HepG2 (cell line): ENCODE measurements around the gene NEK9. TPM values are rescaled to one million over a fixed set of nuclear protein-coding genes. Genes with fewer than 3 reads are reported as not detected.

Source experiments
- ARNT ChIP-seq: fragments of 450-650 bp; IDR thresholded peaks from 2 replicates; pipeline ENCODE4 v1.6.1; 2017
- CBX2 ChIP-seq, 2 experiments: fragments of 200-600 bp in 1 of 2; sonication (generic); formaldehyde crosslinking in 1 of 2; IDR thresholded peaks; 2 replicates each; pipeline versions ENCODE4 v1.7.0 to v1.8.1; 2018 to 2022; ENCODE audit warnings: low read depth in 2 of 2, low read length in 1 of 2, mild to moderate bottlenecking in 1 of 2, missing genetic modification reagents in 1 of 2
- CCAR2 ChIP-seq: fragments of 200-400 bp; formaldehyde crosslinking; optimal IDR thresholded peaks from 2 replicates; pipeline ENCODE3; 2018; ENCODE audit warnings: low read depth, mild to moderate bottlenecking, low read length, moderate library complexity
- FOXA1 ChIP-seq, 2 experiments: fragments of 450-650 bp in 1 of 2; sonication (generic) in 1 of 2; formaldehyde crosslinking in 1 of 2; IDR thresholded peaks; 2 replicates each; pipeline versions ENCODE4 v1.4.0 to v1.6.1; 2016 to 2020; ENCODE audit warnings: missing genetic modification reagents in 1 of 2
- GATA4 ChIP-seq: sonication (generic); IDR thresholded peaks from 2 replicates; pipeline ENCODE4 v1.6.1; 2016; ENCODE audit warnings: antibody characterized with exemption, low read depth, borderline replicate concordance
- HMGA1 ChIP-seq: sonication (generic); formaldehyde crosslinking; conservative IDR thresholded peaks from 2 replicates; pipeline ENCODE4 v1.4.0; 2020; ENCODE audit warnings: missing genetic modification reagents
- HNRNPK ChIP-seq: fragments of 200-400 bp; formaldehyde crosslinking; IDR thresholded peaks from 2 replicates; pipeline ENCODE4 v1.6.1; 2018; ENCODE audit warnings: low read length, low read depth, moderate library complexity, mild to moderate bottlenecking; ENCODE audit not compliant: poor library complexity, severe bottlenecking
- MYNN ChIP-seq: sonication (generic); formaldehyde crosslinking; IDR thresholded peaks from 2 replicates; pipeline ENCODE4 v1.4.0; 2020; ENCODE audit warnings: mild to moderate bottlenecking, low read depth, missing genetic modification reagents
- POLR2G ChIP-seq: fragments of 200-400 bp; formaldehyde crosslinking; IDR thresholded peaks from 2 replicates; pipeline ENCODE4 v1.6.1; 2018; ENCODE audit warnings: mild to moderate bottlenecking, low read depth, low read length, moderate library complexity
- RARG ChIP-seq: sonication (generic); formaldehyde crosslinking; IDR thresholded peaks from 2 replicates; pipeline ENCODE4 v1.4.0; 2020; ENCODE audit warnings: low read depth, mild to moderate bottlenecking, missing genetic modification reagents
- TCF7 ChIP-seq: sonication (generic); IDR thresholded peaks from 2 replicates; pipeline ENCODE4 v1.6.1; 2016; ENCODE audit warnings: antibody characterized with exemption, low read depth
- polyA plus RNA-seq, 8 experiments: library from polyadenylated mRNA; depleted of rRNA in 3 of 8; stranded (reverse) in 7 of 8; unstranded in 1 of 8; fragments of >200 nt; fragmentation: Illumina TruSeq in 4 of 8; extraction: Trizol in 4 of 8; gene quantifications; 2 replicates each; pipeline versions ENCODE4 v1.2.1 to v1.2.3, GENCODE V29; 2011 to 2016; ENCODE audit warnings: low read depth in 4 of 8, missing spikeins in 1 of 8, mixed read lengths in 1 of 8; ENCODE audit not compliant: insufficient read depth in 1 of 8
- total RNA-seq, 5 experiments: library from RNA; depleted of rRNA; stranded (reverse); fragments of >200 nt; fragmentation: Illumina TruSeq; extraction: Trizol; gene quantifications; 2 replicates each; pipeline ENCODE4 v1.2.3, GENCODE V29; 2016; ENCODE audit warnings: low read depth in 1 of 5
- TF ChIP-seq, protein P1 (sequence below): sonication (generic); formaldehyde crosslinking; IDR thresholded peaks from 2 replicates; pipeline ENCODE4 v1.4.0; 2020; ENCODE audit warnings: missing genetic modification reagents
- TF ChIP-seq, protein P2 (sequence below): sonication (generic); formaldehyde crosslinking; conservative IDR thresholded peaks from 2 replicates; pipeline ENCODE4 v1.4.0; 2020; ENCODE audit warnings: missing genetic modification reagents
- TF ChIP-seq, protein P3 (sequence below): sonication (generic); formaldehyde crosslinking; IDR thresholded peaks from 2 replicates; pipeline ENCODE4 v1.8.0; 2022; ENCODE audit warnings: missing genetic modification reagents, mild to moderate bottlenecking, borderline replicate concordance
- TF ChIP-seq, protein P4 (sequence below): sonication (generic); formaldehyde crosslinking; conservative IDR thresholded peaks from 2 replicates; pipeline ENCODE4 v1.4.0; 2020; ENCODE audit warnings: missing genetic modification reagents
- TF ChIP-seq, protein P5 (sequence below): sonication (generic); formaldehyde crosslinking; IDR thresholded peaks from 2 replicates; pipeline ENCODE4 v1.4.0; 2020; ENCODE audit warnings: mild to moderate bottlenecking, missing genetic modification reagents

NEK9 gene
- total and polyA plus RNA-seq, 2 of the 13 experiments (the other 11 are each of a cell fraction or from before 2014, with no cell fraction given) = 16.5 to 27.3 TPM

DNA sequence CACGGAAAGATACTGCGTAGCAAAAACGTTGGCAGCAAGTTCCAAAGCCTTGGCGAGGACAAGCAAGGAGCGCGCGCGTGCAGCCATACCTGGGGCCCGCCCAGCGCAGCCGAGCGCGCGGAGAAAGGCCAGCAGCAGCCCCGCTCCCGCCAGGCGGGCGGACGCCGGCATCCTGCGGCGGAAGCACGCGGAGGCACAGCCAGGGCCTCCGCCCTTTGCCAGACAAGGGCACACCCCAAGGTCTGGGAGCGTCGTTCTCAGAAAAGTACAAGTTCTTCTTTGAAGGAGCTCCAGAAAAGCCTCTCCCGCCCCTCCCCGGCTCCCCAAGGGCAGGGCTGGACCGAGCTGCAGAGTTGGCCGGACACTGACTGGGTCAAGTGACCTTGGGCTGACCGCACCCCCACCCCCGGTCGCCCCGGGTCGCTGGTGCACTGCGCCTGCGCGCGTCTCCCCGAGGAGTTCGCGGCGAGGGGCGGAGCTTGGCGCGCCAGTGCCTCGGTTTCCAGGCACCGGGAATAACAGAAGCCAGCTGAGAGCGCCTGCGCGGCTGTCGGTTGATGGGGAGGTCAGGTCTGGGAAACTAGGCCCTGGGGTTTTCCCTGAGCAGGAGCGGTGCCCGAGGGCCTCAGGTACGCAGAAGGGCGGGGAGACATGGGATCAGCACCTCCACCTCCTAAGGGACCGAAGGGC lies 57.6 kb downstream of the NEK9 start, which contains the start of gene ZC2HC1C (continued):
- TF ChIP-seq, protein P1, sequence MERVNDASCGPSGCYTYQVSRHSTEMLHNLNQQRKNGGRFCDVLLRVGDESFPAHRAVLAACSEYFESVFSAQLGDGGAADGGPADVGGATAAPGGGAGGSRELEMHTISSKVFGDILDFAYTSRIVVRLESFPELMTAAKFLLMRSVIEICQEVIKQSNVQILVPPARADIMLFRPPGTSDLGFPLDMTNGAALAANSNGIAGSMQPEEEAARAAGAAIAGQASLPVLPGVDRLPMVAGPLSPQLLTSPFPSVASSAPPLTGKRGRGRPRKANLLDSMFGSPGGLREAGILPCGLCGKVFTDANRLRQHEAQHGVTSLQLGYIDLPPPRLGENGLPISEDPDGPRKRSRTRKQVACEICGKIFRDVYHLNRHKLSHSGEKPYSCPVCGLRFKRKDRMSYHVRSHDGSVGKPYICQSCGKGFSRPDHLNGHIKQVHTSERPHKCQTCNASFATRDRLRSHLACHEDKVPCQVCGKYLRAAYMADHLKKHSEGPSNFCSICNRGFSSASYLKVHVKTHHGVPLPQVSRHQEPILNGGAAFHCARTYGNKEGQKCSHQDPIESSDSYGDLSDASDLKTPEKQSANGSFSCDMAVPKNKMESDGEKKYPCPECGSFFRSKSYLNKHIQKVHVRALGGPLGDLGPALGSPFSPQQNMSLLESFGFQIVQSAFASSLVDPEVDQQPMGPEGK = peak; percentile 69
- peak; percentile 27; the same call in 1 of the 2 replicates for TF ChIP-seq GATA4
- 0 out of 2 replicates have a peak, but pooled peaks have one; percentile 49 for TF ChIP-seq MYNN
- TF ChIP-seq HMGA1 (CRISPR knock-in tag) = no peak
- no peak for TF ChIP-seq FOXA1 (IDR thresholded peaks at IDR 0.05)
- TF ChIP-seq FOXA1 (CRISPR knock-in tag; IDR thresholded peaks at IDR 0.05) = no peak
- no peak for TF ChIP-seq TCF7
- TF ChIP-seq, protein P2, sequence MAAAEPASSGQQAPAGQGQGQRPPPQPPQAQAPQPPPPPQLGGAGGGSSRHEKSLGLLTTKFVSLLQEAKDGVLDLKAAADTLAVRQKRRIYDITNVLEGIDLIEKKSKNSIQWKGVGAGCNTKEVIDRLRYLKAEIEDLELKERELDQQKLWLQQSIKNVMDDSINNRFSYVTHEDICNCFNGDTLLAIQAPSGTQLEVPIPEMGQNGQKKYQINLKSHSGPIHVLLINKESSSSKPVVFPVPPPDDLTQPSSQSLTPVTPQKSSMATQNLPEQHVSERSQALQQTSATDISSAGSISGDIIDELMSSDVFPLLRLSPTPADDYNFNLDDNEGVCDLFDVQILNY = peak; percentile 68; the same call in 1 of the 2 replicates
- TF ChIP-seq, protein P3, sequence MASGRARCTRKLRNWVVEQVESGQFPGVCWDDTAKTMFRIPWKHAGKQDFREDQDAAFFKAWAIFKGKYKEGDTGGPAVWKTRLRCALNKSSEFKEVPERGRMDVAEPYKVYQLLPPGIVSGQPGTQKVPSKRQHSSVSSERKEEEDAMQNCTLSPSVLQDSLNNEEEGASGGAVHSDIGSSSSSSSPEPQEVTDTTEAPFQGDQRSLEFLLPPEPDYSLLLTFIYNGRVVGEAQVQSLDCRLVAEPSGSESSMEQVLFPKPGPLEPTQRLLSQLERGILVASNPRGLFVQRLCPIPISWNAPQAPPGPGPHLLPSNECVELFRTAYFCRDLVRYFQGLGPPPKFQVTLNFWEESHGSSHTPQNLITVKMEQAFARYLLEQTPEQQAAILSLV = no peak
- peak; percentile 91 for TF ChIP-seq POLR2G
- TF ChIP-seq CCAR2 = no peak
- TF ChIP-seq, protein P4, sequence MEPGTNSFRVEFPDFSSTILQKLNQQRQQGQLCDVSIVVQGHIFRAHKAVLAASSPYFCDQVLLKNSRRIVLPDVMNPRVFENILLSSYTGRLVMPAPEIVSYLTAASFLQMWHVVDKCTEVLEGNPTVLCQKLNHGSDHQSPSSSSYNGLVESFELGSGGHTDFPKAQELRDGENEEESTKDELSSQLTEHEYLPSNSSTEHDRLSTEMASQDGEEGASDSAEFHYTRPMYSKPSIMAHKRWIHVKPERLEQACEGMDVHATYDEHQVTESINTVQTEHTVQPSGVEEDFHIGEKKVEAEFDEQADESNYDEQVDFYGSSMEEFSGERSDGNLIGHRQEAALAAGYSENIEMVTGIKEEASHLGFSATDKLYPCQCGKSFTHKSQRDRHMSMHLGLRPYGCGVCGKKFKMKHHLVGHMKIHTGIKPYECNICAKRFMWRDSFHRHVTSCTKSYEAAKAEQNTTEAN (CRISPR knock-in tag) = peak; percentile 82
- TF ChIP-seq RARG (CRISPR knock-in tag) = 0 out of 2 replicates have a peak, but pooled peaks have one; percentile 9
- no peak for TF ChIP-seq HNRNPK
- TF ChIP-seq ARNT = no peak
- no peak for TF ChIP-seq CBX2 (IDR thresholded peaks at IDR 0.05; ENCODE audit: low read depth, low read length)
- TF ChIP-seq CBX2 (CRISPR knock-in tag; IDR thresholded peaks at IDR 0.05; ENCODE audit: low read depth) = no peak
- TF ChIP-seq, protein P5, sequence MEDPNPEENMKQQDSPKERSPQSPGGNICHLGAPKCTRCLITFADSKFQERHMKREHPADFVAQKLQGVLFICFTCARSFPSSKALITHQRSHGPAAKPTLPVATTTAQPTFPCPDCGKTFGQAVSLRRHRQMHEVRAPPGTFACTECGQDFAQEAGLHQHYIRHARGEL (CRISPR knock-in tag) = no peak
